ENCODE measurements around the gene POP4.
A peak's percentile ranks its signal among the peaks of the same experiment; 100 is the strongest.

Gene POP4

DNA sequence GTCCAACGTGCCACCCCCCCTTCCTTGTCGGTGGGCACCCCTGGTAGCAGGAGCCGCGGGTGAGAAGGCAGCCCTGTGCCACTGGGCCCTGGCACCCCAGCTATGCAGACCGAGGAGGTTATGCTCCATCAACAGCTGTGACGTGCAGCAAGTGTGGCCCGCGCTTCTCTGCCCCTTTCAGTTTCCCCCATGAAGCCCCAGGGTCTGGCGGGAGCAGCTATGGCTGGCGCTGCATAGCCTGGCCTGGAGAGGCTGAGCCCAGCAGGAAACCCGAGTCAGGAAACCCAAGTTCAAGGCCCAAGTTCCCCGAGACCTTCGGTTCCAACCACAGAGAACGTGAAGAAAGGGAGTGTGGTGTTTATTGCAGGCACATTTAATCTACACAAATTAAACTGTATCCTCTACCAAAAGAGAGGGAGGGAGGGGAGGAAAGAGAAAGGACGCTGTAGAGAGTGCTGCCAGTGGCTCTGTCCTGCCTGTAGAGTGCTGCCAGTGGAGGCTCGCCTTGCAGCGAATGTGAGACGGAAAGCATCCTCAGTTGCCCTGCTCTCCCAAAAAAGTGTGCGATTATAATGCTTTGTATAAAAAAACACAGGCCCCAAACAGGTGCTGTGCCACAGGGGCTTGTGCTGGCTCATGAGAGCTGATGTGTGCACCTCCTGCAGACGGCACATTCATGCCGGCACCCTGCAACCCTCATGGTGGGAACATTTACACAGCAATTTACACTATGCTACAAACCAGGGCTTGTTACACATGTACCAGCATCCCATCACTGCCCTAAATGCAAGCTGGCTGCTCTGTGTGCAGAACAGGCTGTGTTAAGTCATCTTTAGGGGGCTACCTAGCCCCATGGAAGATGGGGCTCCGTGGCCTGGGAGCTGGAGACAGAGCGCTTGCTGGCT, 16.3 kb downstream of the POP4 start:
- H3K4me3 ChIP-seq (ENCODE audit: low read depth, low read length) = no peak overlapping the region
- POLR2A ChIA-PET = interaction anchor here (1.1 to 1.2 kb wide), 3 partner anchors 10 to 43 kb away, joined by 3 to 5 read pairs (median 3); partner anchors contain the start of genes PLEKHF1 and POP4
- no peak overlapping the region for H3K27ac ChIP-seq (ENCODE audit: extremely low read depth, low read depth, low read length)
- CTCF ChIA-PET = interaction anchor here (0.6 to 10.5 kb wide), 7 partner anchors 9 to 229 kb away, joined by 3 to 94 read pairs (median 4); partner anchors contain the start of gene POP4
- 0 out of 2 replicates have a peak, but pooled peaks cover 3% of the 10 kb centered on the region for H3K4me1 ChIP-seq (ENCODE audit: control insufficient read depth, insufficient read depth, low read length)
- no peak for TF ChIP-seq ZNF24 (tag by site-specific recombination; IDR thresholded peaks at IDR 0.05)
- H3K9me3 ChIP-seq (ENCODE audit: control insufficient read depth, insufficient read depth, low read depth, low read length) = no peaks in the 10 kb centered on the region
- H3K36me3 ChIP-seq (ENCODE audit: control insufficient read depth in 2 of 2, insufficient read depth in 1 of 2, low read length in 2 of 2) = no peaks in the 10 kb centered on the region

DNA sequence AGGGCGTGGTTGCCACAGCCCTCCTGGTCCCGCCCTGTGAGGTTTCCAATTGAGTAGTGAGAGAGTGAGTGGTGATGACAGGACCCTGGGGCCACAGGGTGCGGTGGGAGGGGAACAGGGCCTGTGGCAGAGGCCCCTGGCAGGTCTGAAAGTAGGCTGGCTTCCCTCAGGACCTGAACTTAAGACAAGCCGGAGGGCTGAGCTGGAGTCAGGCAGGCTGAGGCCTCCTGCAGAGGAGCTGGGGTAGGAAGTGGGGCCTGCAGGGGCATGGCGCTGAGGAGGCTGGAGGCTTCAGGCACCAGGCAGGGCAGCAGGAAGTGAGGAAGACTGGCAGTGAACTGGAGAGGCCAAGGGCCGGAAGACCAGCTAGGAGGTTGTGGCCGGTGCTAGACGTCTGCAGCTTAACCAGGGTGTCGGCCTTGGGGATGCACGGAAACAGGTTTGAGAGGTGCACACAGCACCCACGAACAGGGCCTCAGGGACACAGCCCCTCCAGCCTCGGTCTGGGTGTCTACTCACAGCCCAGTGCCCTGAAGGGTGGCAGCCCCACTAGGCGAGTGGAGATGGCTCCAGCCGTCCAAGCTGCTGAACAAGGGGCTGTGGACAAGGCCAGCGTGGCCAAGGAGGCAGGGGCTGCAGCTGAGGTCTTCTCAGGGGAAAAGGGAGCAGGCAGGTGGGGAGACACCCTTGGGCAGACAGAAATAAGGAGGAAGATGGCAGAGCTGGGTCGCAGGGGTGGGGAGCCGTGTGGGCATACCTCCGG, 17.8 kb downstream of the POP4 start:
- Histone ChIP-seq H3K36me3 (ENCODE audit: control insufficient read depth in 2 of 2, insufficient read depth in 1 of 2, low read length in 2 of 2) (no peaks in the 10 kb centered on the region), H3K27ac (ENCODE audit: extremely low read depth, low read depth, low read length) (no peak overlapping the region), H3K9me3 (ENCODE audit: control insufficient read depth, insufficient read depth, low read depth, low read length) (no peaks in the 10 kb centered on the region), H3K4me1 (ENCODE audit: control insufficient read depth, insufficient read depth, low read length) (0 out of 2 replicates have a peak, but pooled peaks cover 3% of the 10 kb centered on the region), H3K4me3 (ENCODE audit: low read depth, low read length) (no peak overlapping the region)
- ChIA-PET CTCF (interaction anchor here (0.6 to 10.5 kb wide), 7 partner anchors 13 to 91 kb away, joined by 3 to 94 read pairs (median 5); partner anchors contain the start of genes C19orf12 and POP4), POLR2A (interaction anchor here (0.6 to 1.2 kb wide), 5 partner anchors 14 to 61 kb away, joined by 3 to 7 read pairs (median 4); partner anchors contain the start of genes PLEKHF1 and POP4)
- TF ChIP-seq, protein P1, sequence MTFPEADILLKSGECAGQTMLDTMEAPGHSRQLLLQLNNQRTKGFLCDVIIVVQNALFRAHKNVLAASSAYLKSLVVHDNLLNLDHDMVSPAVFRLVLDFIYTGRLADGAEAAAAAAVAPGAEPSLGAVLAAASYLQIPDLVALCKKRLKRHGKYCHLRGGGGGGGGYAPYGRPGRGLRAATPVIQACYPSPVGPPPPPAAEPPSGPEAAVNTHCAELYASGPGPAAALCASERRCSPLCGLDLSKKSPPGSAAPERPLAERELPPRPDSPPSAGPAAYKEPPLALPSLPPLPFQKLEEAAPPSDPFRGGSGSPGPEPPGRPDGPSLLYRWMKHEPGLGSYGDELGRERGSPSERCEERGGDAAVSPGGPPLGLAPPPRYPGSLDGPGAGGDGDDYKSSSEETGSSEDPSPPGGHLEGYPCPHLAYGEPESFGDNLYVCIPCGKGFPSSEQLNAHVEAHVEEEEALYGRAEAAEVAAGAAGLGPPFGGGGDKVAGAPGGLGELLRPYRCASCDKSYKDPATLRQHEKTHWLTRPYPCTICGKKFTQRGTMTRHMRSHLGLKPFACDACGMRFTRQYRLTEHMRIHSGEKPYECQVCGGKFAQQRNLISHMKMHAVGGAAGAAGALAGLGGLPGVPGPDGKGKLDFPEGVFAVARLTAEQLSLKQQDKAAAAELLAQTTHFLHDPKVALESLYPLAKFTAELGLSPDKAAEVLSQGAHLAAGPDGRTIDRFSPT (tag by site-specific recombination; IDR thresholded peaks at IDR 0.05) = no peak
- TF ChIP-seq ZNF335 (tag by site-specific recombination; conservative IDR thresholded peaks at IDR 0.05) = peak; percentile 95
- TF ChIP-seq, protein P2, sequence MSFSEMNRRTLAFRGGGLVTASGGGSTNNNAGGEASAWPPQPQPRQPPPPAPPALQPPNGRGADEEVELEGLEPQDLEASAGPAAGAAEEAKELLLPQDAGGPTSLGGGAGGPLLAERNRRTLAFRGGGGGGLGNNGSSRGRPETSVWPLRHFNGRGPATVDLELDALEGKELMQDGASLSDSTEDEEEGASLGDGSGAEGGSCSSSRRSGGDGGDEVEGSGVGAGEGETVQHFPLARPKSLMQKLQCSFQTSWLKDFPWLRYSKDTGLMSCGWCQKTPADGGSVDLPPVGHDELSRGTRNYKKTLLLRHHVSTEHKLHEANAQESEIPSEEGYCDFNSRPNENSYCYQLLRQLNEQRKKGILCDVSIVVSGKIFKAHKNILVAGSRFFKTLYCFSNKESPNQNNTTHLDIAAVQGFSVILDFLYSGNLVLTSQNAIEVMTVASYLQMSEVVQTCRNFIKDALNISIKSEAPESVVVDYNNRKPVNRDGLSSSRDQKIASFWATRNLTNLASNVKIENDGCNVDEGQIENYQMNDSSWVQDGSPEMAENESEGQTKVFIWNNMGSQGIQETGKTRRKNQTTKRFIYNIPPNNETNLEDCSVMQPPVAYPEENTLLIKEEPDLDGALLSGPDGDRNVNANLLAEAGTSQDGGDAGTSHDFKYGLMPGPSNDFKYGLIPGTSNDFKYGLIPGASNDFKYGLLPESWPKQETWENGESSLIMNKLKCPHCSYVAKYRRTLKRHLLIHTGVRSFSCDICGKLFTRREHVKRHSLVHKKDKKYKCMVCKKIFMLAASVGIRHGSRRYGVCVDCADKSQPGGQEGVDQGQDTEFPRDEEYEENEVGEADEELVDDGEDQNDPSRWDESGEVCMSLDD (tag by site-specific recombination; IDR thresholded peaks at IDR 0.05) = no peak
- no peak for TF ChIP-seq ZNF10 (tag by site-specific recombination; IDR thresholded peaks at IDR 0.05)
- TF ChIP-seq ZNF747 (tag by site-specific recombination; IDR thresholded peaks at IDR 0.05) = 0 out of 2 replicates have a peak, but pooled peaks have one; percentile 56
- no peak for TF ChIP-seq ZNF37A (tag by site-specific recombination; IDR thresholded peaks at IDR 0.05)
- no peak for TF ChIP-seq ZNF658 (tag by site-specific recombination; IDR thresholded peaks at IDR 0.05)
- no peak for TF ChIP-seq ZFP41 (tag by site-specific recombination; IDR thresholded peaks at IDR 0.05; ENCODE audit: borderline replicate concordance)
- TF ChIP-seq ZNF394 (tag by site-specific recombination; IDR thresholded peaks at IDR 0.05; ENCODE audit: borderline replicate concordance) = no peak
- TF ChIP-seq ZNF157 (tag by site-specific recombination; IDR thresholded peaks at IDR 0.05) = no peak
- peak; percentile 100 for TF ChIP-seq KLF1 (tag by site-specific recombination; IDR thresholded peaks at IDR 0.05)
- TF ChIP-seq, protein P3, sequence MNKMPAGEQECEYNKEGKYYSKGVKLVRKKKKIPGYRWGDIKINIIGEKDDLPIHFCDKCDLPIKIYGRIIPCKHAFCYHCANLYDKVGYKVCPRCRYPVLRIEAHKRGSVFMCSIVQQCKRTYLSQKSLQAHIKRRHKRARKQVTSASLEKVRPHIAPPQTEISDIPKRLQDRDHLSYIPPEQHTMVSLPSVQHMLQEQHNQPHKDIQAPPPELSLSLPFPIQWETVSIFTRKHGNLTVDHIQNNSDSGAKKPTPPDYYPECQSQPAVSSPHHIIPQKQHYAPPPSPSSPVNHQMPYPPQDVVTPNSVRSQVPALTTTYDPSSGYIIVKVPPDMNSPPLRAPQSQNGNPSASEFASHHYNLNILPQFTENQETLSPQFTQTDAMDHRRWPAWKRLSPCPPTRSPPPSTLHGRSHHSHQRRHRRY (tag by site-specific recombination; IDR thresholded peaks at IDR 0.05) = no peak
- TF ChIP-seq, protein P4, sequence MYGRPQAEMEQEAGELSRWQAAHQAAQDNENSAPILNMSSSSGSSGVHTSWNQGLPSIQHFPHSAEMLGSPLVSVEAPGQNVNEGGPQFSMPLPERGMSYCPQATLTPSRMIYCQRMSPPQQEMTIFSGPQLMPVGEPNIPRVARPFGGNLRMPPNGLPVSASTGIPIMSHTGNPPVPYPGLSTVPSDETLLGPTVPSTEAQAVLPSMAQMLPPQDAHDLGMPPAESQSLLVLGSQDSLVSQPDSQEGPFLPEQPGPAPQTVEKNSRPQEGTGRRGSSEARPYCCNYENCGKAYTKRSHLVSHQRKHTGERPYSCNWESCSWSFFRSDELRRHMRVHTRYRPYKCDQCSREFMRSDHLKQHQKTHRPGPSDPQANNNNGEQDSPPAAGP (tag by site-specific recombination; IDR thresholded peaks at IDR 0.05) = peak; percentile 87
- no peak for TF ChIP-seq ZNF416 (tag by site-specific recombination; IDR thresholded peaks at IDR 0.05)
- no peak for TF ChIP-seq ZNF548 (tag by site-specific recombination; IDR thresholded peaks at IDR 0.05)
- no peak for TF ChIP-seq KLF9 (tag by site-specific recombination; IDR thresholded peaks at IDR 0.05; ENCODE audit: low read depth)
- TF ChIP-seq ZNF623 (tag by site-specific recombination; IDR thresholded peaks at IDR 0.05) = peak; percentile 47
- peak; percentile 85 for TF ChIP-seq ZIC2 (tag by site-specific recombination; IDR thresholded peaks at IDR 0.05)
- no peak for TF ChIP-seq ZNF768 (tag by site-specific recombination; IDR thresholded peaks at IDR 0.05)
- no peak for TF ChIP-seq ZNF202 (tag by site-specific recombination; IDR thresholded peaks at IDR 0.05; ENCODE audit: borderline replicate concordance)
- no peak for TF ChIP-seq ZNF777 (tag by site-specific recombination; IDR thresholded peaks at IDR 0.05; ENCODE audit: borderline replicate concordance)
- no peak for TF ChIP-seq KLF8 (tag by site-specific recombination; IDR thresholded peaks at IDR 0.05)
- TF ChIP-seq GFI1B (tag by site-specific recombination; IDR thresholded peaks at IDR 0.05) = no peak
- no peak for TF ChIP-seq ZNF514 (tag by site-specific recombination; IDR thresholded peaks at IDR 0.05)
- no peak for TF ChIP-seq GLI4 (tag by site-specific recombination; IDR thresholded peaks at IDR 0.05)

Data from HEK293 (cell line).